Sigmoid colon (tissue), 4 donors: ENCODE results near the gene MROH2A.

Experiments used
- EP300 ChIP-seq, 4 donors: sonication (generic); formaldehyde crosslinking; IDR thresholded peaks; one replicate each; pipeline ENCODE4 v1.6.1; 2017; ENCODE audit warnings: antibody characterized with exemption in 4 of 4
- POLR2A ChIP-seq, 2 donors: fragments of 450-650 bp; IDR thresholded peaks; one replicate each; pipeline ENCODE4 v1.6.1; 2016; ENCODE audit warnings: antibody characterized with exemption in 2 of 2, mild to moderate bottlenecking in 2 of 2, moderate library complexity in 2 of 2
- POLR2AphosphoS5 ChIP-seq, 4 donors: sonication (generic); formaldehyde crosslinking; IDR thresholded peaks; one replicate each; pipeline ENCODE4 v1.6.1; 2017; ENCODE audit warnings: antibody characterized with exemption in 4 of 4
- TF ChIP-seq, protein P1 (sequence below), 4 experiments: fragments of 450-650 bp in 3 of 4; fragments of 200-600 bp in 1 of 4; IDR thresholded peaks; one replicate each; pipeline ENCODE4 v1.5.1; 2016 to 2019; ENCODE audit warnings: antibody characterized with exemption in 4 of 4, mild to moderate bottlenecking in 3 of 4, moderate library complexity in 2 of 4

DNA sequence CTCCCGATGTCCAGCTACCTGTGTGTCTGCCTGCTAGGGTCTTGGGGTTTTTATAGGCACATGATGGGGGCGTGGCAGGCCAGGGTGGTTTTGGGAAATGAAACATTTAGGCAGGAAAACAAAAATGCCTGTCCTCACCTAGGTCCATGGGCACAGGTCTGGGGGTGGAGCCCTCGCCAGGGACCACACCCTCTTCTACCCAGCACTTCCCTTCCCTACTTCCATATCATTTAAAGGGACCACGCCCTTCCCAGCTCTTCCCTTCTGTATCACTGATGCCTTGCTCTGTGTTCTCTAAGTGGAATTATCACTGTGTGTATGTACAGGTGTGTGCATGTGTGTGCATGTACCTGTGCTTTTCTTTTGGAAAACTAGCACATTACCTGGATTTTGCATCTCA lies 11.7 kb upstream of the MROH2A start:
- no peak for TF ChIP-seq POLR2AphosphoS5 (IDR thresholded peaks at IDR 0.05)
- TF ChIP-seq, protein P1, sequence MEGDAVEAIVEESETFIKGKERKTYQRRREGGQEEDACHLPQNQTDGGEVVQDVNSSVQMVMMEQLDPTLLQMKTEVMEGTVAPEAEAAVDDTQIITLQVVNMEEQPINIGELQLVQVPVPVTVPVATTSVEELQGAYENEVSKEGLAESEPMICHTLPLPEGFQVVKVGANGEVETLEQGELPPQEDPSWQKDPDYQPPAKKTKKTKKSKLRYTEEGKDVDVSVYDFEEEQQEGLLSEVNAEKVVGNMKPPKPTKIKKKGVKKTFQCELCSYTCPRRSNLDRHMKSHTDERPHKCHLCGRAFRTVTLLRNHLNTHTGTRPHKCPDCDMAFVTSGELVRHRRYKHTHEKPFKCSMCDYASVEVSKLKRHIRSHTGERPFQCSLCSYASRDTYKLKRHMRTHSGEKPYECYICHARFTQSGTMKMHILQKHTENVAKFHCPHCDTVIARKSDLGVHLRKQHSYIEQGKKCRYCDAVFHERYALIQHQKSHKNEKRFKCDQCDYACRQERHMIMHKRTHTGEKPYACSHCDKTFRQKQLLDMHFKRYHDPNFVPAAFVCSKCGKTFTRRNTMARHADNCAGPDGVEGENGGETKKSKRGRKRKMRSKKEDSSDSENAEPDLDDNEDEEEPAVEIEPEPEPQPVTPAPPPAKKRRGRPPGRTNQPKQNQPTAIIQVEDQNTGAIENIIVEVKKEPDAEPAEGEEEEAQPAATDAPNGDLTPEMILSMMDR (IDR thresholded peaks at IDR 0.05) = no peak
- no peak for TF ChIP-seq POLR2A (IDR thresholded peaks at IDR 0.05)
- no peak for TF ChIP-seq EP300 (IDR thresholded peaks at IDR 0.05)
